GM18519 (cell line): ENCODE measurements around the gene COMMD4.

Experiments used
- ATAC-seq: cut with Tn5 transposase; IDR thresholded peaks from one replicate; pipeline ENCODE4 v1.9.1; 2021; ENCODE audit warnings: mild to moderate bottlenecking, moderate library complexity; ENCODE audit not compliant: unreplicated experiment, low FRiP score

COMMD4 gene

GRCh38 chr15:75354454-75354853 is 18.6 kb downstream of the COMMD4 start:
- ATAC-seq, result no peak

GRCh38 chr15:75355369-75355768 is 19.5 kb downstream of the COMMD4 start:
- no peak for ATAC-seq

GRCh38 chr15:75356006-75356405 is 20.1 kb downstream of the COMMD4 start:
- no peak for ATAC-seq

GRCh38 chr15:75356517-75356916 is 20.7 kb downstream of the COMMD4 start:
- no peak for ATAC-seq

- no peak for ATAC-seq
Observed at GRCh38 chr15:75357976-75358673, 22.3 kb downstream of the COMMD4 start.

GRCh38 chr15:75358771-75359536 is 23.1 kb downstream of the COMMD4 start:
- ATAC-seq, result no peak

- no peak for ATAC-seq
Observed at GRCh38 chr15:75359537-75360250, 23.8 kb downstream of the COMMD4 start.

GRCh38 chr15:75360391-75360790 is 24.5 kb downstream of the COMMD4 start:
- ATAC-seq, result no peak

- ATAC-seq, result no peak
Observed at GRCh38 chr15:75360856-75361255, 25.0 kb downstream of the COMMD4 start.

GRCh38 chr15:75361361-75361988 is 25.6 kb downstream of the COMMD4 start:
- no peak for ATAC-seq

GRCh38 chr15:75361989-75362641 is 26.3 kb downstream of the COMMD4 start:
- no peak for ATAC-seq

- ATAC-seq, result no peak
Observed at GRCh38 chr15:75362642-75363249, 26.9 kb downstream of the COMMD4 start.

- ATAC-seq, result no peak
Observed at GRCh38 chr15:75363786-75364185, 27.9 kb downstream of the COMMD4 start.

GRCh38 chr15:75364881-75365280 is 29.0 kb downstream of the COMMD4 start:
- no peak for ATAC-seq

GRCh38 chr15:75366163-75366562 is 30.3 kb downstream of the COMMD4 start:
- ATAC-seq, result no peak

GRCh38 chr15:75367006-75367405 is 31.1 kb downstream of the COMMD4 start:
- no peak for ATAC-seq

- no peak for ATAC-seq
Observed at GRCh38 chr15:75367406-75367912, 31.6 kb downstream of the COMMD4 start.

GRCh38 chr15:75367913-75368688 is 32.2 kb downstream of the COMMD4 start, which contains the start of gene MAN2C1:
TSS of gene MAN2C1 (minus strand) at chr15:75368607. CDS start at chr15:75368583, 24 bp downstream.
- ATAC-seq, result peak; percentile 71

GRCh38 chr15:75368689-75369239 is 32.9 kb downstream of the COMMD4 start:
- no peak for ATAC-seq
